Left colon (tissue), 2 donors: ENCODE data around the gene ATG2B. TPM values are rescaled to one million over a fixed set of nuclear protein-coding genes. Genes with fewer than 3 reads are reported as not detected.

Source experiments
- ATAC-seq: fragments of 200-7000 bp; cut with Tn5 transposase; one replicate; pipeline ENCODE4 v1.9.1; 2020; ENCODE audit warnings: mild to moderate bottlenecking, moderate library complexity
- DNase-seq, 2 donors: peaks; one replicate each; pipeline ENCODE4 v3.0.0-alpha.2; 2020
- intact Hi-C, 2 donors: fragments of 100-400 bp; cut with DNase I in 1 of 2; cut with micrococcal nuclease in 1 of 2; formaldehyde crosslinking; loops; one replicate each; pipeline versions ENCODE4 v1.11.2 to v1.14.0; 2022; cut with DNase I, micrococcal nuclease
- total RNA-seq, 2 donors: library from RNA; stranded (reverse); fragmentation: NEBNext Ultra II Directional; extraction: Animal tissue kit (Norgen Biotek cat#: 25700); gene quantifications; one replicate each; pipeline ENCODE4 v1.2.1, GENCODE V29; 2021
- donor health status: DM: no; HTN: no; CAD: no.
- donor health status: DM: yes; HTN: yes; CAD: no.

The ATG2B gene
- total RNA-seq, 2 donors from 2014 or later: 17.9 to 19.5 TPM

DNA sequence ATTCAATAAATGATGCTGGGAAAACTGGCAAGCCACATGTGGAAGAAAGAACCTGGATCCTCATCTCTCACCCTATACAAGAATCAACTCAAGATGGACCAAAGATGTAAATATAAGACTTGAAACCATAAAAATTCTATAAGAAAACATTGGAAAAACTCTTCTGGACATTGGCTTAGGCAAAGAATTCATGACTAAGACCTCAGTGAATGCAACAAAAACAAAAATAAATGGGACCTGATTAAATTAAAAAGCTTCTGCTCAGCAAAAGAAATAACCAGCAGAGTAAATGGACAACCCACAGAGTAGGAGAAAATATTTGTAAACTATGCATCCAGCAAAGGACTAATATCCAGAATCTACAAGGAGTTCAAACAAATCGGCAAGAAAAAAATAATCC is 24.6 kb downstream of the ATG2B start:
- intact Hi-C loops: no loop called here
- no peak for ATAC-seq

DNA sequence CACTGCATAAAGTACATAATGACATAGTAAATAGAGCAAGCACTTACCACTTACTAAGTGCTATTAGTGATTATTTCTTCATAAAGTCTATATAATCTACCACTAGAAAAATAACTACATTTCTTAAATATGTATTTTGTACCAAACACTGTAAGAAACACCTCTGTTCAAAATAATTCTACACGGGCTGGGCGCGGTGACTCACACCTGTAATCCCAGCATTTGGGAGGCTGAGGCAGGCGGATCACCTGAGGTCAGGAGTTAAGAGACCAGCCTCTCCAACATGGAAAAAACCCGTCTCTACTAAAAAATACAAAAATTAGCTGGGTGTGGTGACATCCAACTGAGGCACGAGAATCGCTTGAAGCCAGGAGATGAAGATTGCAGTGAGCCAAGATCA is 38.9 kb downstream of the ATG2B start:
- no peak for ATAC-seq
- intact Hi-C loops: no loop called here

More for the DNA sequence above, 24.6 kb downstream of the ATG2B start:
- DNase-seq: no peak

DNA sequence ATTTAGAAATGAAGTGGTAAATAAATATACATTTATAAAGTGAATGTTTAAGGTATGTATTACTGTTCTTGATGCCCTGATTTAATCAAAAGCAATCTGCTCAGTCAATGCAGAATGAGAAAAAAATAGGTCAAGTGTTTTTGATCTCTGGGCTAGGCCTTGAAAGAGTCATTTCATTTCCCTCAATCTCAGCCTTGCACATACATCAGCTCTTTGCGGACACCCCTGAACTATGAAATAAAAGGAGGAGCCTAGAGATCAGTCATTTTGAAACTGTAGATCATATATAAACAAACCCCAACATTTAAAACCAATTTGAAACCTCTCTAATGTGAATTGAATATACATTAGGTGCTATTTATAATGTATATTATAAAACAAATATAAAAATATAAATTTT is 42.5 kb downstream of the ATG2B start:
- intact Hi-C loops: no loop called here
- no peak for DNase-seq
- ATAC-seq: no peak

More for the DNA sequence above, 38.9 kb downstream of the ATG2B start:
- DNase-seq: no peak

GRCh38 chr14:96318836-96319235 is 44.3 kb downstream of the ATG2B start:
- ATAC-seq (no peak), DNase-seq (no peak)
- intact Hi-C loops: no loop called here

GRCh38 chr14:96316087-96316486 is 47.1 kb downstream of the ATG2B start:
- intact Hi-C loops: no loop called here
- no peak for ATAC-seq

DNA sequence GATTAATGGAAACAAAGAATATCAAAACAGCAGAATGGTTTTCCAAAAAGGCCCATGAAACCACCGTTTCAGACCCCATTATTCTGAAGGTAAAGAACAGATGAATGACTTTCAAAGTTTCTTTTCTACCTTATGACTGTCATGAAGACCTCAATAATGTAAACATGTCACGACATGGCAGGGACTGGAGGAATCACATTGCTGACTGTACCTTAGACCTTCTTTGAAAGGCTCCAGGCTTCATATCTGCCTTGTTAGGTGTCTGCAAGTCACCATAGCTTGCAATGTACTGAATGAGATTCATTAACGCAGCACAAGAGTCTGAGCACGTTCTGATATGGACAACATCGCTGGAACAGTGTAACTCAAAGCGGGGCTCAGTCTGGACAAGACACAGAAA is 52.2 kb downstream of the ATG2B start:
- intact Hi-C loops: no loop called here

More at GRCh38 chr14:96316087-96316486, 47.1 kb downstream of the ATG2B start:
- DNase-seq: no peak

GRCh38 chr14:96309896-96310330 is 53.2 kb downstream of the ATG2B start:
- ATAC-seq: peak; percentile 10
- no peak for DNase-seq
- intact Hi-C loops: no loop called here

More for the DNA sequence above, 52.2 kb downstream of the ATG2B start:
- ATAC-seq: no peak
- DNase-seq: no peak

GRCh38 chr14:96309133-96309895 is 53.8 kb downstream of the ATG2B start:
- ATAC-seq (peak; percentile 94), DNase-seq (peak; percentile 21 to 39)
- intact Hi-C loops: no loop called here

- intact Hi-C loops: no loop called here
- DNase-seq (no peak), ATAC-seq (no peak)
Measured at GRCh38 chr14:96307434-96307833, 55.7 kb downstream of the ATG2B start.

DNA sequence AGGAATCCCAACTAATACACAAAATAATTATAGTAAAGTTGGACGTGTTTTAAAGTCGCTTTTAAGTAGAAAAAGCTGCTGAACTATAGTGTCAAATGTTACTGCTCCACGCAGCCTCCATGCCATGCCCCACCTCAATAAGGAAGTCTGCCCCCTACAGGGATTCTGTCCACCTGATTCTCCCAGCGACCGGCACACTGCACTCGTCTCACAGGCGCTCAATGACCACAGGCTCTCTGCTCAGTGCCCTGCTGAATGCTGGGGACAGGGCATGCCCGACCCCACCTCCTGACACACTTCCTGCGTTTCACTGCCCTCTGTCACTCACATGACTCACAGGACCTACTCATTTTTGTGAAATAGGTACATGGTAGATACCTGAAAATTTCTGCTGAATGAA is 58.2 kb downstream of the ATG2B start:
- intact Hi-C loops: no loop called here
- ATAC-seq (no peak), DNase-seq (no peak)

DNA sequence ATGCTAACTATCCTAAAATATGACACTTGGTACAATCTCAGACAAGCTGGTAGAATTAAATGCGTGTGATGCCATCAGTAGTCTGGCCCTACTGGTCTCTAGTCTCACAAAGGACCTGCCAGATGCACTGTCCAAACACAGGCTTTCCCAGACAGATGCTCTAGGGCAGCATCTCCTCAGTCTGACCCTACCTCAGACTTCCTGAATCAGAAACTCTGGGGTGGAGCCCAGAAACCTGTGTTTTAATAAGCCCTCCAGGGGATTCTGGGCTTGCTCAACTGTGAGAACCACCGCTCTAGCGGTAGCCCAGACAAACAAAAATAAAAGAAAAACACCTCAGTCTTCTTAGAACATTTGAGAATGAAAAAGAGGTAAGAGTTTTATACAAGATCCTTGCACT is 59.2 kb downstream of the ATG2B start:
- DNase-seq (no peak), ATAC-seq (no peak)
- intact Hi-C loops: no loop called here

DNA sequence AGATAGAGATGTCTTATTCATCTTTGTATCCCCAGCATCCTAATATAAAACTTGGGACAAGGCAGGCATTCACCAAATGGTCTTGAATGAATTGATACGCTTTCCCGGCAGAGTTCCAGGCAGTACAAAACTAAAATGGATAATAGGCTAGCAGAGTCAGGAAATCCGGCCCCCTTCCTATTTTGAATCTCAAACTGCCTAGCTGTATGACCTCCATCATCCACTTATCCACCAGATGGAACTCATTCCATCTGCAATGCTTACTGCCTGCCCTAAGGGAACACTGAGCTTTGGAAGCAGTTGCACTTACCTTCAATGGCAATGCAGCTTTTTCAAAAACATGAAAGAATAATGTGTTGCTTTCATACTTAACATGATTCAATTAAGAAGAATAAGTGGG is 63.7 kb downstream of the ATG2B start:
- intact Hi-C loops: loop anchor here in 1 of 2 donors (10.0 kb wide), 1 partner anchor 125 kb away; no protein-coding TSS in a partner anchor

GRCh38 chr14:96297997-96298515 is 65.1 kb downstream of the ATG2B start:
- ATAC-seq (no peak), DNase-seq (no peak)
- intact Hi-C loops: loop anchor here in 1 of 2 donors (10.0 kb wide), 1 partner anchor 127 kb away; no protein-coding TSS in a partner anchor

More for the DNA sequence above, 63.7 kb downstream of the ATG2B start:
- DNase-seq: no peak
- ATAC-seq: no peak

- intact Hi-C loops: loop anchor here in 1 of 2 donors (10.0 kb wide), 1 partner anchor 128 kb away; no protein-coding TSS in a partner anchor
- peak; percentile 58 for ATAC-seq
- no peak for DNase-seq
Measured at GRCh38 chr14:96297000-96297399, 66.1 kb downstream of the ATG2B start.

DNA sequence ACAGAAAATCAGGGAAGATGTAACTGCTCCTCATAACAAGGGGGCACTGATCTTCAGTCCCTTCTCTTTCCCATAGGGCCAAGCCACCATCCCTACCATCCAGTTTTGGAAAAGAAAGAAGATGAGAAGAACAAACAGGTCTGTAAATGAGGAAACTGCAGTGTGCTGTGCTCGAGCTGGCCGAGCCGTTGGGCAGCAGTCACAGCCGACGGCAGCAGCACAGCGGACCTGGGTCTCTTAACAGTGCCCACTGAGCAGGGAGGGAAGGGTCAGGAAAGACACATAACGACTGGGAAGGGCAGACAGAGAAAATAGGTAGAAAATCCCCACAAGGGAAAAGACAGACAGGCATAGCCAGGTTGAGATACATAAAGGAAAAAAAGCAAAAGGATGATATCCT is 68.9 kb downstream of the ATG2B start:
- intact Hi-C loops: loop anchor here in 1 of 2 donors (10.0 kb wide), 1 partner anchor 131 kb away; no protein-coding TSS in a partner anchor
- DNase-seq (no peak), ATAC-seq (no peak)

GRCh38 chr14:96287856-96288255 is 75.3 kb downstream of the ATG2B start:
- DNase-seq: no peak
- intact Hi-C loops: no loop called here
- ATAC-seq: no peak

- intact Hi-C loops: no loop called here
- DNase-seq (no peak), ATAC-seq (no peak)
Measured at GRCh38 chr14:96286251-96286650, 76.9 kb downstream of the ATG2B start.

- intact Hi-C loops: no loop called here
- DNase-seq: no peak
- no peak for ATAC-seq
Measured at GRCh38 chr14:96285667-96286066, 77.5 kb downstream of the ATG2B start.

- intact Hi-C loops: no loop called here
- no peak for ATAC-seq
- no peak for DNase-seq
Measured at GRCh38 chr14:96284430-96284829, 78.7 kb downstream of the ATG2B start.

- no peak for DNase-seq
- ATAC-seq: no peak
- intact Hi-C loops: no loop called here
Measured at GRCh38 chr14:96284008-96284407, 79.1 kb downstream of the ATG2B start.
